MM.1S (cell line): ENCODE results near the gene WBP1L.

Experiments used
- DNase-seq: peaks from one replicate; pipeline ENCODE4 v3.0.0-alpha.2; 2015
- H2AFZ ChIP-seq: fragments of 300-600 bp; sonication (generic); 2 replicates; pipeline ENCODE4 v1.6.0; 2016; ENCODE audit warnings: antibody characterized with exemption, low read length
- H3F3A ChIP-seq: fragments of 300-600 bp; sonication (generic); 2 replicates; pipeline ENCODE4 v1.6.1; 2016; ENCODE audit warnings: mild to moderate bottlenecking, antibody characterized with exemption, low read length, moderate library complexity, mixed read lengths; ENCODE audit not compliant: insufficient read depth
- H3K27ac ChIP-seq: fragments of 300-600 bp; sonication (generic); 2 replicates; pipeline ENCODE4 v1.5.1; 2016; ENCODE audit warnings: mild to moderate bottlenecking, low read length
- H3K27me3 ChIP-seq: fragments of 300-600 bp; sonication (generic); replicated peaks from 2 replicates; pipeline ENCODE4 v1.6.0; 2016; ENCODE audit warnings: low read length; ENCODE audit not compliant: insufficient read depth
- H3K36me3 ChIP-seq: fragments of 300-600 bp; sonication (generic); replicated peaks from 2 replicates; pipeline ENCODE4 v1.6.1; 2016; ENCODE audit warnings: mild to moderate bottlenecking, low read length, mixed read lengths; ENCODE audit not compliant: insufficient read depth
- H3K4me1 ChIP-seq: fragments of 300-600 bp; sonication (generic); 2 replicates; pipeline ENCODE4 v1.6.1; 2016; ENCODE audit warnings: low read length, mixed read lengths
- H3K4me2 ChIP-seq: fragments of 300-600 bp; sonication (generic); 2 replicates; pipeline ENCODE4 v1.6.0; 2016; ENCODE audit warnings: low read depth, low read length
- H3K4me3 ChIP-seq: fragments of 300-600 bp; sonication (generic); 2 replicates; pipeline ENCODE4 v1.5.1; 2016; ENCODE audit warnings: low read length, mixed read lengths
- H3K79me2 ChIP-seq: fragments of 300-600 bp; sonication (generic); 2 replicates; pipeline ENCODE4 v1.6.1; 2016; ENCODE audit warnings: mixed run types, low read length, mixed read lengths
- H3K9ac ChIP-seq: fragments of 300-600 bp; sonication (generic); 2 replicates; pipeline ENCODE4 v1.6.1; 2016; ENCODE audit warnings: low read length, mixed read lengths
- H3K9me2 ChIP-seq: fragments of 300-600 bp; sonication (generic); replicated peaks from 2 replicates; pipeline ENCODE4 v1.6.1; 2016; ENCODE audit warnings: mild to moderate bottlenecking, low read length, mixed read lengths; ENCODE audit not compliant: insufficient read depth
- H3K9me3 ChIP-seq: fragments of 300-600 bp; sonication (generic); replicated peaks from 2 replicates; pipeline ENCODE4 v1.6.1; 2016; ENCODE audit warnings: mild to moderate bottlenecking, low read length, mixed read lengths; ENCODE audit not compliant: insufficient read depth
- H4K20me1 ChIP-seq: fragments of 300-600 bp; sonication (generic); 2 replicates; pipeline ENCODE4 v1.6.1; 2016; ENCODE audit warnings: mild to moderate bottlenecking, low read length, moderate library complexity, mixed read lengths; ENCODE audit not compliant: insufficient read depth
- CTCF ChIP-seq: fragments of 300-600 bp; sonication (generic); IDR thresholded peaks from 2 replicates; pipeline ENCODE4 v1.5.1; 2016; ENCODE audit warnings: antibody characterized with exemption, low read length, mixed read lengths
- EZH2 ChIP-seq: fragments of 300-600 bp; sonication (generic); optimal IDR thresholded peaks from 2 replicates; pipeline ENCODE3; 2017; ENCODE audit warnings: low read depth, mild to moderate bottlenecking, antibody characterized with exemption, low read length, mixed read lengths
- EZH2phosphoT487 ChIP-seq: fragments of 300-600 bp; sonication (generic); IDR thresholded peaks from 2 replicates; pipeline ENCODE4 v1.6.1; 2018; ENCODE audit warnings: antibody characterized with exemption, low read length

The WBP1L gene

GRCh38 chr10:102744374-102745051 is 765 bp downstream of the WBP1L start:
- H3K4me1 ChIP-seq, result peaks cover 8% of the 10 kb centered on the region; the same call in 1 of the 2 replicates
- peak overlapping the region; percentile 93 for H3K4me2 ChIP-seq
- no peaks in the 10 kb centered on the region for H3K9me3 ChIP-seq
- H3K9ac ChIP-seq, result peak overlapping the region; percentile 87
- H3K4me3 ChIP-seq, result peak overlapping the region; percentile 95
- TF ChIP-seq CTCF (no peak), EZH2 (no peak), EZH2phosphoT487 (no peak)
- peak overlapping the region; percentile 21; the same call in 1 of the 2 replicates for H3K27ac ChIP-seq
- H3K27me3 ChIP-seq, result no peaks in the 10 kb centered on the region
- 0 out of 2 replicates have a peak overlapping the region, but pooled peaks have one; percentile 30 for H2AFZ ChIP-seq
- no peaks in the 10 kb centered on the region for H3K9me2 ChIP-seq
- peak; percentile 29 for DNase-seq
- H4K20me1 ChIP-seq, result no peaks in the 10 kb centered on the region
- no peaks in the 10 kb centered on the region for H3F3A ChIP-seq
- H3K79me2 ChIP-seq, result peaks cover 51% of the 10 kb centered on the region
- no peaks in the 10 kb centered on the region for H3K36me3 ChIP-seq

- Histone ChIP-seq H3K4me3 (peak overlapping the region; percentile 95), H3K9me3 (no peaks in the 10 kb centered on the region), H3K27ac (no peak overlapping the region), H3K9ac (peak overlapping the region; percentile 87; the same call in 1 of the 2 replicates), H4K20me1 (no peaks in the 10 kb centered on the region), H3K36me3 (no peaks in the 10 kb centered on the region), H3K4me2 (peak overlapping the region; percentile 93), H2AFZ (no peak overlapping the region), H3F3A (no peaks in the 10 kb centered on the region), H3K9me2 (no peaks in the 10 kb centered on the region), H3K4me1 (peaks cover 8% of the 10 kb centered on the region; the same call in 1 of the 2 replicates), H3K79me2 (peaks cover 51% of the 10 kb centered on the region), H3K27me3 (no peaks in the 10 kb centered on the region)
- TF ChIP-seq CTCF (no peak), EZH2phosphoT487 (no peak), EZH2 (no peak)
- no peak for DNase-seq
Observed at GRCh38 chr10:102745157-102745556, 1.4 kb downstream of the WBP1L start.

GRCh38 chr10:102752266-102752930 is 8.7 kb downstream of the WBP1L start:
- Histone ChIP-seq H3K9me2 (no peaks in the 10 kb centered on the region), H3K27me3 (no peaks in the 10 kb centered on the region), H3K9me3 (no peaks in the 10 kb centered on the region), H3K4me2 (no peak overlapping the region), H2AFZ (no peak overlapping the region), H4K20me1 (no peaks in the 10 kb centered on the region), H3F3A (no peaks in the 10 kb centered on the region), H3K36me3 (no peaks in the 10 kb centered on the region), H3K79me2 (peaks cover 73% of the 10 kb centered on the region), H3K4me3 (no peak overlapping the region), H3K9ac (no peak overlapping the region), H3K4me1 (peaks cover 25% of the 10 kb centered on the region), H3K27ac (no peak overlapping the region)
- DNase-seq, result no peak
- TF ChIP-seq CTCF, result no peak
- TF ChIP-seq EZH2phosphoT487, result no peak
- TF ChIP-seq EZH2, result no peak
